RWPE1 (cell line): Measurements from ENCODE around the gene ROR1.

Source experiments
- CTCF ChIA-PET: fragments of 350-600 bp; sonication (Branson Sonifier 250); formaldehyde crosslinking; extraction: SDS; loops from one replicate; lab custom pipeline; 2021; lab: Yijun Ruan, JAX
- POLR2A ChIA-PET: fragments of 400-600 bp; formaldehyde crosslinking; extraction: SDS; loops from one replicate; lab custom pipeline; 2020; ENCODE audit warnings: antibody characterized with exemption; ENCODE audit not compliant: low non-redundant PET; lab: Yijun Ruan, JAX
- DNase-seq: peaks from one replicate; pipeline ENCODE4 v3.0.0; 2012; ENCODE audit warnings: low spot score
- H3K27ac ChIP-seq: fragments of 450-650 bp; 2 replicates; pipeline ENCODE4 v1.5.1; 2017
- TF ChIP-seq, protein P1 (sequence below): fragments of 450-650 bp; conservative IDR thresholded peaks from 2 replicates; pipeline ENCODE4 v1.5.1; 2017; ENCODE audit warnings: low read depth, mild to moderate bottlenecking

ROR1 gene

DNA sequence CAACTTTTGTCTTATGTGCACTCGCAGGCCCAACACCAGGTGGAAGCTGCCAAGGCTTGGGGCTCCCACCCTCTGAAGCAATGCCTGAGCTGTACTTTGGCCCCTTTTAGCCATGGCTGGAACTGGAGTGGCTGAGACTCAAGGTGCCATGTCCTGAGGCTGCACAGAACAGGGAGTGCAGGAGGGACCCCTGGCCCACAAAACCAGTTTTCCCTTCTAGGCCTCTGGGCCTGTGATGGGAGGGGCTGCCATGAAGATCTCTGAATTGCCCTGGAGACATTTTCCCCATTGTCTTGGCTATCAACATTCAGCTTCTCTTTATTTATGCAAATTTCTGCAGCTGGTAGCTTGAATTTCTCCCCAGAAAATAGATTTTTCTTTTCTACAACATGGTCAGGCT, 57.6 kb downstream of the ROR1 start:
- H3K27ac ChIP-seq, result no peak overlapping the region
- ChIA-PET CTCF (interaction anchor here (0.6 kb wide), 1 partner anchor 208 kb away, joined by 3 read pairs; no protein-coding TSS in a partner anchor), POLR2A (no interaction called here)
- TF ChIP-seq, protein P1, sequence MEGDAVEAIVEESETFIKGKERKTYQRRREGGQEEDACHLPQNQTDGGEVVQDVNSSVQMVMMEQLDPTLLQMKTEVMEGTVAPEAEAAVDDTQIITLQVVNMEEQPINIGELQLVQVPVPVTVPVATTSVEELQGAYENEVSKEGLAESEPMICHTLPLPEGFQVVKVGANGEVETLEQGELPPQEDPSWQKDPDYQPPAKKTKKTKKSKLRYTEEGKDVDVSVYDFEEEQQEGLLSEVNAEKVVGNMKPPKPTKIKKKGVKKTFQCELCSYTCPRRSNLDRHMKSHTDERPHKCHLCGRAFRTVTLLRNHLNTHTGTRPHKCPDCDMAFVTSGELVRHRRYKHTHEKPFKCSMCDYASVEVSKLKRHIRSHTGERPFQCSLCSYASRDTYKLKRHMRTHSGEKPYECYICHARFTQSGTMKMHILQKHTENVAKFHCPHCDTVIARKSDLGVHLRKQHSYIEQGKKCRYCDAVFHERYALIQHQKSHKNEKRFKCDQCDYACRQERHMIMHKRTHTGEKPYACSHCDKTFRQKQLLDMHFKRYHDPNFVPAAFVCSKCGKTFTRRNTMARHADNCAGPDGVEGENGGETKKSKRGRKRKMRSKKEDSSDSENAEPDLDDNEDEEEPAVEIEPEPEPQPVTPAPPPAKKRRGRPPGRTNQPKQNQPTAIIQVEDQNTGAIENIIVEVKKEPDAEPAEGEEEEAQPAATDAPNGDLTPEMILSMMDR, result no peak
- no peak for DNase-seq

DNA sequence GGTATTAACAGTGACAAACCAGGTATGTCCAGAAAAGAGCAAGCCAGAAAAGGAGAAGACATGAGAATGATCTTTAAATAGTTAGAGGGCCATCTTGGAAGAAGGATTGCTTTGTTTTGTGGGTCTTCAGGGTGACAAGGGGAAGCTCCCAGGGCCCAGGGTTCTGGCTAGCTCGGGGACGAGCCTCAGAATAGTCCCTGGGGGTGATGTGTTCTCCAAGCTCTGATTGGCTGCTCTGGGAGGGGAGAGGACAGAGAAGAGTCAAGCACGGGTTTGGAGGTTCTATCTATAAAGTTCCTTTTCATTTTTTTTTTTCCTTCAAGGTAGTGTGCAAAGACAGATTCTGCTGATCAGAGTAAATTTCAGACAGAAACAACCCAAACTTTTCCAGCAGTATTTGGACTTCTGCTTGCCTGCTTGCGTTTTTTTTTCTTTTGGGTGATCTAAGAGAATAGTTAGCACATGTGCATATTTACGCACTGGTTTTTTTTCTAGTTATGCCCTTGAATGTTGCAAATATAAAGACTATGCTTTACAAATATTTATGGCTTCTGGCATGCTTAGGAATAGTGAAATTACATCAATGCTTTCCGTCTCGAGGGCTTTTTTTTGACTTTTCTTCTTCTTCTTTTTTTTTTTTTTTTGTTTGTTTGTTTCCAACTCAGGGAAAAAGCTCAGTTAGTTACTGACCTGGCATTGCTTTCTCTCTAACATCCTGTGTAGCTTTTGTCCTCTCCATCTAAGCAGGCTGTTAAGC, 59.7 kb downstream of the ROR1 start:
- no peak overlapping the region for H3K27ac ChIP-seq
- POLR2A ChIA-PET, result no interaction called here
- no peak for DNase-seq
- TF ChIP-seq, protein P1, result no peak
- CTCF ChIA-PET, result no interaction called here

DNA sequence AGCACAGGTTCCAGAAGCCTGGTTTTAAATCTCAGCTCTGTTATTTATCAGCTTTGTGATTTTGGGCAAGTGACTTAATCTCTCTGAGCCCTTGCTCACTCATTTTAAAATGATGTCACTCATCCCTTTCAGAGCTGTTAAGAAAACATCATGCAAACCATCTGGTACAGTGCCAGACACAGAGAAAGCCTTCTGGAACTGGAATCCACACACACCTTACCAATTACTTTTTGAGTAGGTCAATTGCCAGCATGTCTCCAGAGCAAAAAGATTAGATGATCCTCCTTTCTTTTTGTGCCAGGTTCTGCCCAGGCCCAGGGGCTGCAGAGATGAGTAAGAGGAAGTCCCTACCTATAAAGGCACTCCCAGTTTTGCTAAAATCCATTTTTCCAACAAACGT, 61.3 kb downstream of the ROR1 start:
- no peak for DNase-seq
- no peak overlapping the region for H3K27ac ChIP-seq
- TF ChIP-seq, protein P1, result no peak
- ChIA-PET CTCF (no interaction called here), POLR2A (no interaction called here)

DNA sequence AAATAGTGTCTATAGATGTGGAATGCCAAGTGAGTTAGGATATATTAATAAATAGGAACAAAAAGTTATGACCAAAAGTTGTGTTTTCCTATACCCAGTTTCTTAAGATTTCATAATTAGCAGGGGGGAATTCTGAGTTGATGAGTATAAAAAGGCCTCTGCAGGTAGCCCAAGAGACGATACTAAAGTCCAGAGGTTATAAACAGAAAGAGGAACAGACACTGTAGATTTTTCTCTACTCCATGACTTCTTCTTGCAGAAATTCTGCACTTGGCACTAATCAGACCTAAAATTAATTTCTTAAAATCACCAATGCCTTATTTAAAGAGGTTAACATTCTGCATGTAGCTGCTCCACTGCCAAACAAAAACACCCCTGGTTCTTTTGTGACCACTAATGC, 62.6 kb downstream of the ROR1 start:
- ChIA-PET CTCF (no interaction called here), POLR2A (no interaction called here)
- no peak overlapping the region for H3K27ac ChIP-seq
- TF ChIP-seq, protein P1, result no peak
- no peak for DNase-seq

DNA sequence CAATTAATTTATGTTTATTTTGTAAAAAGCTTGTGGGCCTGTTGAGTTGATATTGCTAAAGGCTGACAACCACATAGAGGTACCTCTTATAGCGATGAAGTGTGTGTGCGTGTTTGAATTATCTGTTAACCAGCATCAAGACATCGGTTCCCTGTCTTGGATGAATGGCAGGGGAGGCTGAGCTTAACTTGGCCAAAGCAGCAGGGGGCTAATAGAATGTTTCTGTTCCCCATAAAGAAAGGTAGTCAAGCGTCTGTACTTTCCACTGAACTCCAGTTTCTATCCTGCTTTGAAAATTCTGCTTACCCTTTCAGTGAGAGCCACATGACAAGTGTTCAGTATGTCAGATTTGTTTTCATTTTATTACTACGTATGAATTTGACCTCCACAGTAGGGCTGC, 63.0 kb downstream of the ROR1 start:
- TF ChIP-seq, protein P1, result no peak
- ChIA-PET POLR2A (no interaction called here), CTCF (no interaction called here)
- DNase-seq, result no peak
- H3K27ac ChIP-seq, result no peak overlapping the region

DNA sequence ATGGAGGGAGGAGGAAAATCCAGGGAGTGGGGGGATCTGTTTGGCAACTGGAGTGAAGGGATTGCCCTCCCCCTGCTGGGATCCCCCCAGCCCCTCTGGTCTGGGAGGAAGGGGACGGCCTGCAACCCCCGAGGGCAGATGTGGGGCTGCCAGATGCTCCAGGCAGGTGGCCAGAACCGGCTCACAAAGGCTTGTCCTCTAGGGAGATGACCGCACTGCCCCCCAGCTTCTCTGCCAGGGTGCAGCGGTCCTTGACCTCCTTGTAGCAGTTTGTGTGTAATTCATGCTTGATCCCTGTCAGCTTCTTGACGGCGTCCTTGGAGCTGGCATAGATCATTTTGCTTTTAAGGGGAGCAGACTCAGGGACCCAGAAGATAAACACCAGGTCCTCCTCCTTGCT, 69.2 kb downstream of the ROR1 start:
- POLR2A ChIA-PET, result no interaction called here
- no peak overlapping the region for H3K27ac ChIP-seq
- DNase-seq, result no peak
- TF ChIP-seq, protein P1, result no peak
- CTCF ChIA-PET, result no interaction called here
